ENCODE measurements around the gene RIC8B.
A peak's percentile ranks its signal among the peaks of the same experiment; 100 is the strongest.

The RIC8B gene

DNA sequence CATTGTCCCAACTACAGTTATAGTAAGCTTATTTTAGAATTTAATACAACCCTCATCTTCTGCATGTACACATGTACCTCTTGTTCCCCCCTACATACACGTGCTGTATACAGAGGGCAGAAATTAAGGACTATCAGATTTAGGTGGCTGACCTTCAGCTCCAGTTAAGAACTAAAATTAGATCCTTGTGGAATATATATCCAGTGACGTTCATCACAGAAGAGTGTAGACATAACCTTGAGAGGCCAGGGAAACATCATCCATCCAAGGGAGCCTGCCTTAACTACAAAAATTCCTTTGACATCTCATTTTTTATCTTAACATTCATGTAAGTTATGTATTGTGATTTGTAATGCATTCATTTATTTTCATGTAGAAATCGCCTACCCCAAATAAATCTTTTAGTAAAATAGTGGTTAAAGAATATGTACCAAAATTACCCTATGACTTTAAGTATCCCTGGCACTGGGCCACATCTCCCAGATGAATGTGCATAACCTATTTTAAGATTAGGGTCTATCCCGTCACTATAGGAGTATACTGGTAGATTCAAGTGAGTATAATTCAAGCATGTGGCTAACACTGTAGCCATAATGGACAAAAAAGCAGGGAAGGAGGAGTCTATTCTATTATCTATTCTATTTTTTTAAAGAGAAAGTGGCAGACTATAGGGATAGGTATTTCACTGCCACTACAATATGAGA is 27.5 kb downstream of the RIC8B start:
- no peak for DNase-seq (ENCODE audit: low spot score)

DNA sequence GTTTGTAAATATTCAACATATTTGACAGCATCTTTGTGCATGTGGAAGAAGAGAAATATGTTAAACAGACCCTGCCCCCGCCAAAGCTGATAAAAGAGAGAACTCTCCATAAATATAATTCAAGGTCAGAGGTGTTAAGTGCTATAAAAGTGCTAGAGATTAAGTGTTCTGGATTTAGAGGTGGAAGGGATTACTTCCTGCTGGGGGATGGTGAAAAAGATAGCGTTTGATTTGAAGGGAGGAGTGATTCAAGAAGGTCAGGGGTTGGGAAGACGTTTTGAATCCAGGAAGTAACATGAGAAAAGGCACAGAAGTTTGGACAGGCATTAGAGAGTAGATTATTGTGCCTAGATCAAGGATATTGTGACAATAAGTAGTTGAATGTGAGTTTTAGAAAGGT is 30.2 kb downstream of the RIC8B start:
- no peak for DNase-seq (ENCODE audit: low spot score)

DNA sequence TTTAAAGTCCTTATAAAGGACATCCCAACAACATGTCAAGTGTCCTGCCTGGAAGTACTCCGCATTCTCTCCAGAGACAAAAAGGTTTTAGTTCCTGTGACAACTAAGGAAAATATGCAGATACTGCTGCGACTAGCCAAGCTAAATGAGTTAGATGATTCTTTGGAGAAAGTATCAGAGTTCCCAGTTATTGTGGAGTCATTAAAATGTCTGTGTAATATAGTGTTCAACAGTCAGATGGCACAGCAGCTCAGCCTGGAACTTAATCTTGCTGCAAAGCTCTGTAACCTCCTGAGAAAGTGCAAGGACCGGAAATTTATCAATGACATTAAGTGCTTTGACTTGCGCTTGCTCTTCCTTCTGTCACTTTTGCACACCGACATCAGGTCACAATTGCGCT is 40.2 kb downstream of the RIC8B start:
- DNase-seq (ENCODE audit: low spot score) = no peak

DNA sequence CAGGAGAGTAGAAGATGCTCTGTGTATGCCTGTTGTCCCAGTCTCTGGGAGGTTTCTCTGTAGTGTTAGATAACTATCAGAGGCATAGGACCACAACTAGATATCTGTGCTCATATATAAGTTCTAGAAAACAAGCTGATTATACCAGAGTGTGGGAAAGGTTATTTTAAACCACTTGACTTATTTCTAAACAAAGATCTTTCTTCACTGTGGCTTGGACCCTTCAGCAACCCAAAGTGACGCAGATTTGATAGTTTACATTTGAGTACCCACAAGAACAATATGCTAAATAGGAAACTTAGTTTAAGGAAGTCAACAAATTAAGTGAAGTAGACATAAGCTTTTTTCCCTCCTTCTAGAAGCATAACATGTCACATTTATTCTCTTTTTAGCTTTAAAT is 41.3 kb downstream of the RIC8B start:
- DNase-seq (ENCODE audit: low spot score) = no peak

DNA sequence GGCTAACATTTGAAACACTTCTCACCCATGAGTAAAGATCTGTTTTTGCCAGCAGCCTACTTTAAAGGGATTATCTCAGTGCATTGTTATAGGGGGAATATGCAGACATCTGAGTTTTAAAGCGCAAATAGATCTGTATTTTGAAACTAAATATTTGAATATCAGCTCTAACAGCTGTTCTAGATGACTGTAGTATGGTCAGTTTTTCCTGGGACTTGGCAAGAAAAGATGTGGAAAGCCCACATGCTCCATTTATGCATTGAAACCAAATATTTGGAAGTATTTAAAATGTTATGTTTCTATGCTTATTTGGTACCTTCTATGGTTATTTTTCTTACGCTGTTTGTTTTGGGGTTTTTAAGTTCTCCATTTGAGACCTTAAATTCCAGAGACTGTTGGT is 41.7 kb downstream of the RIC8B start:
- DNase-seq (ENCODE audit: low spot score) = no peak

DNA sequence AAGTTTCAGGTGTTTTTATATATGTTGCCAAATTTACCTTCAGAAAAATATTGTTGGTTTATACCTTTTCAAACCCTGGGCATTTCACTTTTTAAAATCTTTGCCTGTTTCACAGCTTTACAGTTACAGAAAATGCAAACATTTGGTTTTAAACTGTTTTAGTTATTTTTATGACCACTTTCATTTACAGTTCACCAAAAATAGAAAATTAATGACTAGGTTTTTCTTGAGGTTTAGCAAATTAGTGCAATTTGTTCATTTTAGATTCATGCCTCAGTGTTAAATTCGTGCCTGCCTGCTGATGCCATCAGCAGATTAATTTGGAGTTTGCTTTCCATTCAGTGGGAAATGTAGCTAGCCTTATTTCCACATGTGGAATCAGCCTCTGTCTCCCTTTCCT is 45.5 kb downstream of the RIC8B start:
- DNase-seq (ENCODE audit: low spot score) = no peak

DNA sequence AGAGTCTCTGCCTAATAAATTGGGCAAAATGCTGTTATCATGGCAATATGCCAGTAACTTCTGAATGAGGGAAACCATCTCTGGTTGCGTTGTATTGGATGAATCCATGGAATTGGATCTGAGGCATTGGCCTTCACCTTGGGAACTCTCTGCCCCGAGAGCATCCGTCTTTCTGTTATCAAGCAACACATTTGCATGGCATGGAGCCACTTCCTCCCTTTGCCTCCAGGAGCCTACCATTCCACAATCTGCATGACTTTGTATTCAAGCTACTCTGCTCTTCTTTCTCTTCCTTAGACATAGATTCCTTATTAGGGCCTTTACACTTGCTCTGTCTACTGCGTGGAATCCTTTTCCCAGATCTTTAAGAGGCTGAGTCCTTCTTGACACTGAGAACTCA is 57.2 kb downstream of the RIC8B start:
- DNase-seq (ENCODE audit: low spot score) = no peak

DNA sequence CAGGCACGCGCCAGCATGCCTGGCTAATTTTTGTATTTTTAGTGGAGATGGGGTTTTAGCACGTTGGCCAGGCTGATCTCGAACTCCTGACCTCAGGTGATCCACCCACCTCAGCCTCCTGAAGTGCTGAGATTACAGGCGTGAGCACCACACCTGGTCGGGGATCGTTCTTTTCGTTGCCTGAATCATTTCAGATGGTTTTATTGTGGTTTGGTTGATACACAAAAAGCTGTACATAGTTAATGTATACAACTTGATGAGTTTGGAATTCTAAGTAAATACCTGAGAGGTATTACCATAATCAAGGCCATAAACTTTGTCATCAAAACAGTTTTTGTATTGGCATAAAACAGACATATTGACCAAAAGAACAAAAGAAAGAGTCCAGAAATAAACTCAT is 63.3 kb downstream of the RIC8B start:
- no peak for DNase-seq (ENCODE audit: low spot score)

DNA sequence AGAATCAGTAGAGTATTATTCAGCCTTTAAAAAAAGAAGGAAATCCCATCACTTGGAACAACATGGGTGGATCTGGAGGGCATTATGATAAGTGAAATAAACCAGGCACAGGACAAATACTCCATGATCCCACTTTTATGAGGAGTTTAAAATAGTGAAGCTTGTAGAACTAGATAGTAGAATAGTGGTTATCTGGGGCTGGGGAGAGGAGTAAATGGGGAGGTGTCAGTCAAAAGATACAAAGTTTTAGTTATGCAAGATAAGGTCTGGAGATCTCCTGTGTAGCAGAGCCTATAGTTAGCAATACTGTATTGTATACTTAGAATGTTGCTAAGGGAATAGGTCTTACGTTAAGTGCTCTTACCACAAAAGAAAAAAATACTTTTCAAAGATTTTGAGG is 64.9 kb downstream of the RIC8B start:
- DNase-seq (ENCODE audit: low spot score) = no peak

DNA sequence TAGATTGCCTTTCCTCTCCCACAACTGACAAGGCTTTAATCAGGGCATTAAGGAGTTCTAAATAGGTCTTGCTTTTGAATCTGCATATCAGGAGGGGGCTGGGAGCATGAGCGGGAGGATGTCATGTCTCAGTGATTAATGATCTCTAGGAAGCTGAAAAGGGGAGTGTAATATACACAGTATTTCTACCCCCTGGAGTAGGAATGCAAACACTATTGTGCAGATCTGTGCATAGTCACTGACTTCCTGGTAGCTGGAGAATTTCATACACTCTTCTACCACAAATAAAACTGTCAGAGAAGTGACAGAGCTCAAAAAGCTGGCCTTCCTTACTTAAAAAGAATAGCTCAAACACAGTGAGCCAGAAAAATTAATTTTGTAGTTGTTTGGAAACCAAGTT is 65.8 kb downstream of the RIC8B start:
- no peak for DNase-seq (ENCODE audit: low spot score)

DNA sequence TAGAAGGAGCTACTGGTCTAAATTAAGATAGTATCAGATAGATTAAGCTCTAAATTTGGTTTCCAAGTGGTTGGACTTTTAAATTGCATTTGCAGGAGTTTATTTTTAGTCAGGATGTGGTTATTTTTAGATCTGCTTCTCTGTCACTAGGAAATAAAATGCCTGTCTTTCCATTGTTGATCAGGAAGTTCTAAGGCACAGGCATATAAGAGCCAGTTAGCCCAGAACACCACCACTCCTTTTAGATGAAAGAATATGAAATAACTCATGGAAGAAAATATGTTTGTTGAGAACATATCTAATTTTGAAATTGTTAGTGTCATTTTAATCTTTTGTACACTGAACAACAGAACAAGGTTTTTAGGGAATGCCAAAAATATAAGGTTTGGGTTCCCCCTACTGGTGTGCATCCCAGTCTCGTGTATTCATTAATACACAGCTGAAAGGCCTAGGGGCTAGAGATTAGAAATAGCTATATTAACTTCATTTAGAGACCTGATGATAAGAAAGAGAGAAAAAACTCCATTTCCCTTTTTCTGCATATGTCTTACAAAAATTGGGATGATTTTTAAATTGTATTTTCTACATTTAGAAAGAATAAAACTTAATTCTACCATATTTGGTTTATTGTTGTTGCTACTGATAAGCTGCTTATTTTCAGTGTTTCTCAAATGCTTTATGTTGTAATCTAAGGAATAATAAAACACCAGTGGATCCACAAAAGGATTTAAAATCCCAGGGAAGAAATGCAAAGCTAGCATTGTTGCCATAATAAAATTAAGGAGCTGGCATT is 67.2 kb downstream of the RIC8B start:
- peak; percentile 43 for DNase-seq (ENCODE audit: low spot score)

DNA sequence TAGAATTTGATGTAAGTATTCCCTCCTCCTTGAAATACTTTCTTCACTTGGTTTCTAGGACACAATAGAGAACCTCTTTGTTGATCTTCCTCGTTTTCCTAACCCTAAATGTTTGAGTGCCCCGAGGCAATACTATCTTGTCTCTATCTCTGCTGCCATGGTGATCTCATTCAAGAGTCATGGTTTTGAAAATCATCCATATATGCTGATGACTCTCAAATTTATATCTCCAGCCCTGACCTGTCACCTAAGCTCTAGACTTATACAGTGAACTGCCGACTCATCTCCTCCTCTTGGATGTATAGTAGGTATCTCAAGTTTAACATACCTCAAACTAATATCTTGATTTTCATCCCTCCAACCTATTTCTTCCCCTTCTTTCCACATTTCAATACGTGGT is 71.4 kb downstream of the RIC8B start:
- no peak for DNase-seq (ENCODE audit: low spot score)

DNA sequence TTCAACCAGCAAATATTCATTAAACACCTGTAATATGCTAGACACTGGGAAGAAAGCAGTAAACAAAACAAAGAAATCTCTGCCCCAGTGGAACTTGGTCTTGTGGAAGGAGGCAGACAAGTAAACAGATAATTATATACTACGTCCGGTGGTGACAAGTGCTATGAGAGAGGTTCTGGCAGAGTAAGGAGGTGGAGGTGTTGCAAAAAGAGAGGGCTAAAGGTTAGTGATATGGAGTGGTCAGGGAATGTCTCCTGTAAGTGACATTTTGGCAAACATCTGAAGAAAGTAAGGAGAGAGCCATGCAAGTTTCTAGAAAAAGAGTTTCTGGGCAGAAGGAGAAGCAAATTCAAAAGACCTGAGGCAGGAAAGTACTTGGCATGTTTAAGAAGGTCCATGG is 73.4 kb downstream of the RIC8B start:
- DNase-seq (ENCODE audit: low spot score) = no peak

DNA sequence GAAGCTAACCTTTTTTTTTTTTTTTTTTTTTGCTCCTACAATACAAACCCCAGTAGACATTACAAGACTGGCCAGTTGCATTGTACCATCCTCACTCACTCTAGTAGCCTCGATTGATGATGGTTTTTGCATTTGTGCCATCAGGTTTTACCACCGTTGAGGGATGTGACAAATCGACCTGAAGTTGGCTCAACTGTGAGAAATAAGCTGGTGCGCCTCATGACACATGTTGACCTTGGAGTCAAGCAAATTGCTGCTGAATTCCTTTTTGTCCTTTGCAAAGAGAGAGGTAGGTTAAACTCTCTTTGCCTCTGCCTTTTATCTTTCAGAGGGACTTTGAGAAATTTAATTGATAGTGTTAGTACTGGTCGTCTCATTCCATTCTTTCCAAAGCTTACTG is 76.8 kb downstream of the RIC8B start:
- DNase-seq (ENCODE audit: low spot score) = no peak

DNA sequence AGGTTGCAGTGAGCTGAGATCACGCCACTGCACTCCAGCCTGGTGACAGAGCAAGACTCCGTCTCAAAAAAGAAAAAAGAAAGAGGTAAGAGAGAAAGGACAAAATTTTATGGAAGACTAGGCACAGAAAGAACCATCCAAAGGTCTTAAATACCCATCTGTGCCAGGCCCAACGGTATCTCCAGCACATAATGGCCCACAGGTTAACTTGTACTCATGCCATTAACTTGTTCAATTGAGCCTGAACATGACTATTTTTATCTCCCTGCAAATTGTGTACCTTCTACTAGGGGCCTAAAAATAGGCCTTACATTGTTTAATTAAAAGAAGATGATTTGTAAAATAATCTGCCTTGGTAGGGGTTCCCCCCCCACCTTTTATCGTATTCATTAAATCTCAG is 80.2 kb downstream of the RIC8B start:
- DNase-seq (ENCODE audit: low spot score) = no peak

DNA sequence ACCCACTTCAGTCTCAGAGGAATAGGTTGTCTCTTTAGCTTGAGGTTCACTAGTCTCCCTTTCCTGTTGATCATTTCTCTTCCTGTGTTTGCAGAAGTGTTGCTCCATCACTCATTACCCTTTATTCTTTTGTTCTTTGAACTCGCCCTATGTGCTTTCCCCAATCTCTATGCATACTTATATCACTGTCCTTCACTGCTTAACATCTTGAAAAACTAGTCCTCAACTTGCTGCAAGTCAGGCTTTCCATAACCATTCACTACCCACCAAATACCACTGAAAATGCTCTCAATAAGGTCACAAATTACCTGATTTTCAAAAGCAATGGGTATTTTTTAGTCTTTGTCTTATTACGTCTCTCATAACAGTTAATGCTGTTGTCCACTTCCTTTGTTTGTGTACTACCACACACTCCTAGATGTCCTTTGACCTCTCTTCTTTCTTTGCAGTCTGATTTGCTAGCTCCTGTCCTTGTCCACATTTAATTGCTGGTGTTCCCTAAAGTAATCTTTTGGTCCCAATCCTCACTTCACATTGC is 80.8 kb downstream of the RIC8B start:
- no peak for DNase-seq (ENCODE audit: low spot score)

DNA sequence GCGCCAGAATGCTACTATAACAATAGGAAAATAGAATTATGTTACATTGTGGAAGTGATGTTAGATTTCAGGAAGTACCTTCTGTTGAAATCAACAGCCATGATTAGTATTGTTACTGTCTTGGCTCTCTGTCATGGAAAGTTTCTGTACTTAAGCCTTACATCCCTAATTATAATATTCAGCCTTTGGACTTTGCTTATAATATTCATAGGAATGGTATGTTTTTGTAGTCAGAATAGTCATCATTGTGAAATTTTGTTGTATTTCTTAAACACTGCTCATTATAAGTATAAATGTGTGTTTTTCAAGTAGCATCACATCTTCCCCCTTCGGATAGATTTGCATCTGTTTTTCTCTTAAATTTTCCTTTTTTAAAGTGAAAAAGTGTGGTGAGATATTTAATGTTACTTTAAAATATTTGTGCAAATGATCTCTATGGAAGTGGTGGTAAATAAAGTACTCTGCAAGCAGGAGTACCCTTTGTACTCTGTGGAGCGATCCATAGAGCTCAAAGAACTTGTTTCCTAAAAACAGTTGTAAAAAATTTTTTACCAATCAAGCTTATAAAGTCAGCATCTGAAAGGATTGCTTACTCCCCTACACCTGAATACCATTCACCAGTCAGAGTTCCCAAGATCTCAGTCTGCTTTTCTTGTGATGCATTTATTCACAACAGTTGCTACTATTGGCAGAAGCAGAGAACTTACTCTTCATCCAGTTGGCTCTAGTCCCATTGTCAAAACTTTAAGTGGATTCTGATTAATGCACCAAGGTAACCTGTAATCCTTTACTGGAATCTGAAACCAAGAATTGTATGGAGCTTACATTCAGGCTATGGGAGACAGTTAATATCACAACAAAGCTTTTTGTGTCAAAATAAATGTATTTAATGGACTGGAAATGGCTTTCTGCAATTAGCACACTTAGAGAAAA is 87.8 kb downstream of the RIC8B start:
- no peak for DNase-seq (ENCODE audit: low spot score)

DNA sequence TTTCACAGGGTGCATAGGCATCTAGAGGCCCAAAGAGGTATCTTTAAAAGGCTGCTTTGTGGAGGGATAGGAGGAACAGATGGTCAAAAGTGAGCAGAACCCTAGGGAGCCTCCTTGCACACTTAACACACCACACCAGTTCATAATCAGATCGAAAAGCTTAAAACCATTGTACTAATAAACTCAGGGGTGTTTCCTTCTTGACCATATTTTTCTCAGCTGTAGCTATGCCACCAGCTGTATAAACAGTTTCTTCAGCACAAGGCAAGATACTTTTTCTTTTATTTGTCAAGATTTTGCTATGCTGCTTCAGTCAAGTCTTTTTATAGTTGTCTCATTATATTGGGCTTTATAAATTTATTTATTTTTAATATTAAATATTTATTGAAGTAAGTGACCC is 88.7 kb downstream of the RIC8B start:
- DNase-seq (ENCODE audit: low spot score) = no peak

DNA sequence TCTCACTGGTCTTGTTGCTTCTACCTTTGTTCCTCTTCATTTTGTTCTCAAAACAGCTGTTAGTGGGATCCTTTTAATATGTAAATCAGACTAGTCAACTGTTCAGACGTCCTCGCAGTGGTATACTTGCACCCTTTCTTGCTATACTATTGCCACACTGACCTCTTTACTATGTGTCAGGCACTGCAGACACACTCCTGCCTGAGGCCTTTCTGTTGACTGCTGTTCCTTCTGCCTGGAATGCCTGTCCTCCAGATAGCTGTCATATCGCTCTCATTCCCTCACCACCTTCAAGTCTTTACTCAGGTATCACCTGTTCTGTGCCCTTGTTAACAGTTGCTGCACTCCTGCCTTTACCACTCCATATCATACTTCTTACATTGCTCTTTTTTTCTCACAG is 91.2 kb downstream of the RIC8B start:
- DNase-seq (ENCODE audit: low spot score) = no peak

DNA sequence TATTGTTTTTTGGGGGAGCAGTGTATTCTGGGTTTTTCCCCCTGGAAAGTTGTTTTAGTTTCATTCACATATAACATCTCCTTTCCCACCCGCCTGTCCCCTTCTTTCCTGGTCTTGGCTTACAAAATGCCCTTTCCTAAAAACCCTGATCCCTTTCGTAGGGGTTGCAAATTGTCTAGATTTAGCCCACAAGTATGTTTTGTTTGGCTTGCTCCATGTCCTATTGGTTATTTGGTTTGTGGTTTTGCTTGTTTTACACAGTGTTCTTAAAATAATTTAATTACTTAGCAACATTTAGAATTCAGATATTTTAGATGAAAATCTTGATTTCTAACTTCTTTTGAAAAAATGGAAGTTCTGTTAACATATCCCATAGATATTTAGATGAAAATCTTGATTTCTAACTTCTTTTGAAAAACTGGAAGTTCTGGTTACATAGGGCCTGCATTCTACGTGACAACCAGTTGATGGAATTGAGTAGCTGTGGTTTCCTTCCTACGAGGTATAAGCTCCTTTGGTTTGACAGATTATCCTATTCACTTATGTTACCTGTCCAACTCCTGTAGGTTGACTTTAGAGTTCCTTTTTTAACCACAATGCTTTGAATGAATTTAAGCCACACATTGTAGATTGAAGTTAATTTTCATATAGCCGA is 92.1 kb downstream of the RIC8B start:
- DNase-seq (ENCODE audit: low spot score) = no peak

DNA sequence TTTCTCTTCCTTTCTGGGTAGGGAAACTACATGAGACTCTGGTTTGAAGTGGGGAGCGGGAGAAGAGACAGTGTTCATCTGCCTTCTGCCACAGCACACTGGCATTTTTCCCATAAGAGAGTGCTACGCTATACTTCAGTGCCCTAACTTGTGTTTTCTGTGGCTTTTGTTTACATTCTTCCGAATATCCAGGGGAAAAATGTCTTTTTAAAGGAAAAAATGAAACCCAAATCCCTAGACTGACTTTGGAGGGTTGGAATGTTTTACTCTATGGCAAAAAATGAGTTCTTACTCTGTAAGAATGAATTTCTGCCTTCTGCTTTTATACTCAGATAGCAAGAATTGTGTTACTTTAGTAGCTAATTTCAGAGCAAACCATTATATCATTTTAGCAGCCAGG is 93.2 kb downstream of the RIC8B start:
- DNase-seq (ENCODE audit: low spot score) = no peak
